ENCODE data around the gene ELF2. TPM values are rescaled to one million over a fixed set of nuclear protein-coding genes. Genes with fewer than 3 reads are reported as not detected.

The ELF2 gene
- total and polyA plus RNA-seq, 2 donors from 2014 or later, result 12.8 to 58.5 TPM

DNA sequence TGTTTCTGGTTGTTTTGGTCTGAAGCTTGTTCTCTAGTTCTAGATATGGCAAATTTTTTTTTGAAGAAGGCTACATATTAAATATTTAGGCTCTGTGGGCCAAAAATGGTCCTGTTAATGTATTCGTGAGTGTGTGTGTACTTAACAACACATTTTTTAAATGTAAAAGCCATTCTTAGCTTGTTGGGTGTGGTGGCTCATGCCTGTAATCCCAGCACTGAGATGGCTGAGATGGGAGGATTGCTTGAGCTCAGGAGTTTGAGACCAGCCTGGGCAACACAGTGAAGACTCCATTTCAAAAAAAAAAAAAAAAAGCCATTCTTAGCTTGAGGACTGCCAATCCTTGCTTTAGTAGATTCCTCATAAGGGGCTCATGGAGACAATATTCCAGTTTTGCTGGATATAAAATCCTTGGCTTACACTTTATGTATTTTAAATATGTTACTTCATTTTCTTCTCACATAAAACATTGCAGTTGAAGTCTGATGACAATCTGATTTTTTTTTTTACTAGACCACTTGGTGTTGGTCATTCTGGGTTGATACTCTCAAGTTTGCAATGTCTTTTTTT, 138.1 kb downstream of the ELF2 start:
- intact Hi-C loops (cut with DNase I), result no loop called here
- no peak overlapping the region for H3K4me3 ChIP-seq (ENCODE audit: low read length in 3 of 3)
- H3K36me3 ChIP-seq (ENCODE audit: control insufficient read depth in 2 of 3, insufficient read depth in 3 of 3, low read length in 3 of 3), result peaks cover 0 to 2% (median 0%) of the 10 kb centered on the region in 3 donors
- H3K9ac ChIP-seq (ENCODE audit: low read length in 3 of 3), result no peak overlapping the region
- H3K9me3 ChIP-seq (ENCODE audit: control insufficient read depth in 2 of 3, insufficient read depth in 1 of 3, low read length in 3 of 3), result no peaks in the 10 kb centered on the region
- H3K27ac ChIP-seq (ENCODE audit: low read depth in 2 of 2, low read length in 2 of 2), result no peak overlapping the region
- H3K27me3 ChIP-seq (ENCODE audit: control insufficient read depth, insufficient read depth, low read length), result no peaks in the 10 kb centered on the region
- no peak for DNase-seq
- TF ChIP-seq, protein P1, sequence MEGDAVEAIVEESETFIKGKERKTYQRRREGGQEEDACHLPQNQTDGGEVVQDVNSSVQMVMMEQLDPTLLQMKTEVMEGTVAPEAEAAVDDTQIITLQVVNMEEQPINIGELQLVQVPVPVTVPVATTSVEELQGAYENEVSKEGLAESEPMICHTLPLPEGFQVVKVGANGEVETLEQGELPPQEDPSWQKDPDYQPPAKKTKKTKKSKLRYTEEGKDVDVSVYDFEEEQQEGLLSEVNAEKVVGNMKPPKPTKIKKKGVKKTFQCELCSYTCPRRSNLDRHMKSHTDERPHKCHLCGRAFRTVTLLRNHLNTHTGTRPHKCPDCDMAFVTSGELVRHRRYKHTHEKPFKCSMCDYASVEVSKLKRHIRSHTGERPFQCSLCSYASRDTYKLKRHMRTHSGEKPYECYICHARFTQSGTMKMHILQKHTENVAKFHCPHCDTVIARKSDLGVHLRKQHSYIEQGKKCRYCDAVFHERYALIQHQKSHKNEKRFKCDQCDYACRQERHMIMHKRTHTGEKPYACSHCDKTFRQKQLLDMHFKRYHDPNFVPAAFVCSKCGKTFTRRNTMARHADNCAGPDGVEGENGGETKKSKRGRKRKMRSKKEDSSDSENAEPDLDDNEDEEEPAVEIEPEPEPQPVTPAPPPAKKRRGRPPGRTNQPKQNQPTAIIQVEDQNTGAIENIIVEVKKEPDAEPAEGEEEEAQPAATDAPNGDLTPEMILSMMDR (IDR thresholded peaks at IDR 0.05; ENCODE audit: borderline replicate concordance, extremely low read depth, insufficient read depth), result no peak
- peaks cover 0 to 7% (median 3%) of the 10 kb centered on the region in 3 donors for H3K4me1 ChIP-seq (ENCODE audit: control insufficient read depth in 2 of 3, insufficient read depth in 2 of 3, low read depth in 1 of 3, low read length in 3 of 3)
- FAIRE-seq, result no peak

DNA sequence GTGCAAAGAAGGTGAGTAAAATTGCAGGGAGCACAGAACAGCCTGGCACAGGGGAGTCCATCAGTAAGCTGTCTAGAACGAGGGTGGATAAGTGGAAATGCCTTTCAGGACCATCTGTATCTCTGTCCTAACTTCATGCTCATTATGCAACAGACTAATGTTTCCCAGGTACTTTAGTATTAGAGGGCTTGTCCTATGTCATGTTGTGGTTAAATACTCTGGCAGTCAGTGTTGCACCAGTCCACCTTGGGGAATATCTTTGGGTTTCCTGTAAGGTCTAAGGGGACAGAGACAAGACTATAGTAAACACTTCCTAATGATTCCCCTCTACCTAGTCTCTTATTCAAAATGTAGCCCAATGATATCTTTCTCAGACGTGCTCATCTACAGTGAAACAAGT, 140.1 kb downstream of the ELF2 start:
- Histone ChIP-seq H3K27ac (ENCODE audit: low read depth in 2 of 2, low read length in 2 of 2) (no peak overlapping the region), H3K36me3 (ENCODE audit: control insufficient read depth in 2 of 3, insufficient read depth in 3 of 3, low read length in 3 of 3) (no peaks in the 10 kb centered on the region), H3K4me3 (ENCODE audit: low read length in 3 of 3) (no peak overlapping the region), H3K9ac (ENCODE audit: low read length in 3 of 3) (no peak overlapping the region), H3K9me3 (ENCODE audit: control insufficient read depth in 2 of 3, insufficient read depth in 1 of 3, low read length in 3 of 3) (no peaks in the 10 kb centered on the region), H3K4me1 (ENCODE audit: control insufficient read depth in 2 of 3, insufficient read depth in 2 of 3, low read depth in 1 of 3, low read length in 3 of 3) (peaks cover 0 to 7% (median 3%) of the 10 kb centered on the region in 3 donors), H3K27me3 (ENCODE audit: control insufficient read depth, insufficient read depth, low read length) (no peaks in the 10 kb centered on the region)
- FAIRE-seq (no peak), DNase-seq (no peak)
- TF ChIP-seq, protein P1 (IDR thresholded peaks at IDR 0.05; ENCODE audit: borderline replicate concordance, extremely low read depth, insufficient read depth), result no peak
- intact Hi-C loops (cut with DNase I), result no loop called here

DNA sequence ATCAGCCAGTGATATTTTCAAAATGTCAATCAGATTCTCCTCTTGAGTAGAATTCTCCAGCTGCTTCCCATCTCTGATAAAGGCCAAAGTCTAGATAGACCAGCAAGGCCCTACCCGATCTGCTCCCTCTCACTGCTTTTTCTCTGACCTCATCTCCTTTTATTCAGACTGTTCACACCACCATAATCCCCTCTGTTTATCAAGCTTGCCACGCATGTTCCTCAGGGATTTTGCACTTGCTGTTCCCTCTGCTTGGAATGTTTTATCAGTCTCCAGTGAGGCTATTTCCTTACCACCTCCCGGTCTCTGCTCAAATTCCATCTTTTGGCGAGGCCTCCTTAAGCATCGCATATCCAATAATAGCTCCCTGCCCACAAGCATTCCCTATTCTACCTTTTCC, 141.4 kb downstream of the ELF2 start:
- TF ChIP-seq, protein P1 (IDR thresholded peaks at IDR 0.05; ENCODE audit: borderline replicate concordance, extremely low read depth, insufficient read depth), result no peak
- DNase-seq (no peak), FAIRE-seq (no peak)
- Histone ChIP-seq H3K9me3 (ENCODE audit: control insufficient read depth in 2 of 3, insufficient read depth in 1 of 3, low read length in 3 of 3) (no peaks in the 10 kb centered on the region), H3K4me1 (ENCODE audit: control insufficient read depth in 2 of 3, insufficient read depth in 2 of 3, low read depth in 1 of 3, low read length in 3 of 3) (peaks cover 0 to 11% (median 2%) of the 10 kb centered on the region in 3 donors), H3K27me3 (ENCODE audit: control insufficient read depth, insufficient read depth, low read length) (no peaks in the 10 kb centered on the region), H3K9ac (ENCODE audit: low read length in 3 of 3) (no peak overlapping the region), H3K27ac (ENCODE audit: low read depth in 2 of 2, low read length in 2 of 2) (no peak overlapping the region), H3K36me3 (ENCODE audit: control insufficient read depth in 2 of 3, insufficient read depth in 3 of 3, low read length in 3 of 3) (no peaks in the 10 kb centered on the region), H3K4me3 (ENCODE audit: low read length in 3 of 3) (no peak overlapping the region)
- intact Hi-C loops (cut with DNase I), result no loop called here
